ENCODE measurements around the gene C1orf94. TPM values are rescaled to one million over a fixed set of nuclear protein-coding genes. Genes with fewer than 3 reads are reported as not detected.

The C1orf94 gene
- total RNA-seq, 1 experiment from 2014 or later = not detected

DNA sequence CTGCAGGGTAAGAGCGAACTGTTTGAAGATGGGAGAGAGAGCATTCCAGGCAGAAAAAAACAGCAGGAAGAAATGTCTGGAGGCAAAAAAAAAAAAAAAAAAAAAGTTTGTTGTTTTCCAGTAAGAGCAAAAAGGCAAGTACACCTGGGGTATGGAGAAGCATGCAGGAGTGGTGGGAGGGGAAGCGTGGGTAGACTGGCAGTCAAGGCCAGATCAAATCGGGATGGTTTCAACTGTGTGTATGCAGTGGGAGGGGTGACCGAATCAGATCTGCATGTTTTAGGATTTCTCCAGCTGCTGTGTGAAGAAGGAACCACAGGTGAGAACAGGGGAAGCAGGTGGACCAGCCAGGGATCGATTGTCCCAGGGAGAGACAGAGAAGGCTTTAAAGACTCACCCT lies 46.4 kb upstream of the C1orf94 start:
- no peak overlapping the region for H3K27ac ChIP-seq (ENCODE audit: low read length)
- ChIA-PET POLR2A (no interaction called here), CTCF (no interaction called here)
- DNase-seq (ENCODE audit: low read depth, low spot score) (no peak), ATAC-seq (no peak)
- no peaks in the 10 kb centered on the region for H3K36me3 ChIP-seq (ENCODE audit: control insufficient read depth, insufficient read depth, low read length)
- intact Hi-C loops (cut with micrococcal nuclease; ENCODE audit: unreplicated experiment) (no loop called here), in situ Hi-C loops (cut with HindIII; ENCODE audit: low pct_unique_long_range_greater_than_20kb, low sequenced_read_pairs) (no loop called here)
- no peaks in the 10 kb centered on the region; the same call in 1 of the 2 replicates for H3K27me3 ChIP-seq (ENCODE audit: control insufficient read depth, insufficient read depth, low read length)
- H3K4me1 ChIP-seq (ENCODE audit: control insufficient read depth, insufficient read depth, low read length) = no peaks in the 10 kb centered on the region
- no peak for TF ChIP-seq SIN3A (IDR thresholded peaks at IDR 0.05; ENCODE audit: borderline replicate concordance, insufficient read depth, low read depth, low read length)
- no peak for TF ChIP-seq POLR2AphosphoS5 (IDR thresholded peaks at IDR 0.05; ENCODE audit: low read depth, low read length)
- no peak for TF ChIP-seq REST (IDR thresholded peaks at IDR 0.05; ENCODE audit: insufficient read depth in 1 of 2, low read depth in 2 of 2, low read length in 1 of 2)
- TF ChIP-seq TCF7L2 (IDR thresholded peaks at IDR 0.05; ENCODE audit: low read depth, low read length) = no peak
- no peak for TF ChIP-seq CTCF (IDR thresholded peaks at IDR 0.05)
- no TSS peak for BruUV-seq (replicated peaks)
- H3K4me3 ChIP-seq (ENCODE audit: low read depth in 2 of 2, low read length in 2 of 2) = no peak overlapping the region
- H3K9me3 ChIP-seq (ENCODE audit: control insufficient read depth, insufficient read depth, low read depth, low read length) = no peaks in the 10 kb centered on the region

- in situ Hi-C loops (cut with HindIII; ENCODE audit: low pct_unique_long_range_greater_than_20kb, low sequenced_read_pairs) (no loop called here), intact Hi-C loops (cut with micrococcal nuclease; ENCODE audit: unreplicated experiment) (no loop called here)
- H3K36me3 ChIP-seq (ENCODE audit: control insufficient read depth, insufficient read depth, low read length) = no peaks in the 10 kb centered on the region
- ChIA-PET CTCF (no interaction called here), POLR2A (no interaction called here)
- H3K27ac ChIP-seq (ENCODE audit: low read length) = no peak overlapping the region
- no peaks in the 10 kb centered on the region; the same call in 1 of the 2 replicates for H3K27me3 ChIP-seq (ENCODE audit: control insufficient read depth, insufficient read depth, low read length)
- BruUV-seq (replicated peaks) = no TSS peak
- H3K9me3 ChIP-seq (ENCODE audit: control insufficient read depth, insufficient read depth, low read depth, low read length) = no peaks in the 10 kb centered on the region
- TF ChIP-seq TCF7L2 (IDR thresholded peaks at IDR 0.05; ENCODE audit: low read depth, low read length) (no peak), SIN3A (IDR thresholded peaks at IDR 0.05; ENCODE audit: borderline replicate concordance, insufficient read depth, low read depth, low read length) (no peak), CTCF (IDR thresholded peaks at IDR 0.05) (no peak), POLR2AphosphoS5 (IDR thresholded peaks at IDR 0.05; ENCODE audit: low read depth, low read length) (no peak), REST (IDR thresholded peaks at IDR 0.05; ENCODE audit: insufficient read depth in 1 of 2, low read depth in 2 of 2, low read length in 1 of 2) (no peak)
- DNase-seq (ENCODE audit: low read depth, low spot score) (no peak), ATAC-seq (no peak)
- no peak overlapping the region for H3K4me3 ChIP-seq (ENCODE audit: low read depth in 2 of 2, low read length in 2 of 2)
- no peaks in the 10 kb centered on the region for H3K4me1 ChIP-seq (ENCODE audit: control insufficient read depth, insufficient read depth, low read length)
These were observed 45.1 kb upstream of the C1orf94 start for GRCh38 chr1:34131396-34132160.
